OCI-LY7 (cell line): ENCODE measurements around the gene DAZL. TPM values are rescaled to one million over a fixed set of nuclear protein-coding genes. Genes with fewer than 3 reads are reported as not detected.

Experiments used
- BruUV-seq: library from RNA; stranded (reverse); fragments of 400-500 nt; replicated peaks from 2 replicates; lab custom pipeline; 2021; lab: Mats Ljungman, UMichigan
- CTCF ChIA-PET: fragments of 300-600 bp; sonication (Branson Sonifier 250); formaldehyde crosslinking; loops from one replicate; lab custom pipeline; 2022; ENCODE audit warnings: antibody characterized with exemption; ENCODE audit not compliant: unreplicated experiment; lab: Charles Lee
- POLR2A ChIA-PET: fragments of 300-600 bp; sonication (Branson Sonifier 250); formaldehyde crosslinking; loops from one replicate; lab custom pipeline; 2022; ENCODE audit warnings: antibody characterized with exemption; lab: Charles Lee
- DNase-seq: peaks from one replicate; pipeline ENCODE4 v3.0.0-alpha.2; 2015; ENCODE audit warnings: low spot score
- H2AFZ ChIP-seq: fragments of 200-600 bp; sonication (generic), shearing (Covaris generic); 2 replicates; pipeline ENCODE4 v1.6.1; 2014; ENCODE audit warnings: mild to moderate bottlenecking, antibody characterized with exemption, low read length, moderate library complexity
- H3K27ac ChIP-seq: fragments of 200-600 bp; sonication (generic); 2 replicates; pipeline ENCODE4 v1.5.1; 2014; ENCODE audit warnings: mixed run types, low read depth, mild to moderate bottlenecking, moderate library complexity, low read length, inconsistent platforms; ENCODE audit not compliant: poor library complexity, severe bottlenecking
- H3K36me3 ChIP-seq: fragments of 200-600 bp; sonication (generic); 2 replicates; pipeline ENCODE4 v1.6.1; 2014; ENCODE audit warnings: mild to moderate bottlenecking, antibody characterized with exemption, low read length, moderate library complexity, mixed read lengths; ENCODE audit not compliant: insufficient read depth
- H3K4me1 ChIP-seq: fragments of 200-600 bp; sonication (generic); 2 replicates; pipeline ENCODE4 v1.5.1; 2014; ENCODE audit warnings: mild to moderate bottlenecking, low read length; ENCODE audit not compliant: insufficient read depth, poor library complexity, severe bottlenecking
- H3K4me2 ChIP-seq: fragments of 200-600 bp; sonication (generic); 2 replicates; pipeline ENCODE4 v1.6.1; 2014; ENCODE audit warnings: mild to moderate bottlenecking, low read length
- H3K4me3 ChIP-seq: fragments of 200-600 bp; sonication (generic); 2 replicates; pipeline ENCODE4 v1.5.1; 2014; ENCODE audit warnings: mild to moderate bottlenecking, low read depth, low read length; ENCODE audit not compliant: poor library complexity, severe bottlenecking
- H3K79me2 ChIP-seq: fragments of 200-600 bp; sonication (generic); 2 replicates; pipeline ENCODE4 v1.6.1; 2016; ENCODE audit warnings: low read depth, mild to moderate bottlenecking, low read length, moderate library complexity, mixed read lengths; ENCODE audit not compliant: insufficient read depth
- H3K9me2 ChIP-seq: fragments of 200-600 bp; sonication (generic); 2 replicates; pipeline ENCODE4 v1.6.1; 2016; ENCODE audit warnings: mild to moderate bottlenecking, low read length, mixed read lengths; ENCODE audit not compliant: insufficient read depth
- H3K9me3 ChIP-seq: fragments of 200-600 bp; sonication (generic); 2 replicates; pipeline ENCODE4 v1.6.1; 2014; ENCODE audit warnings: mild to moderate bottlenecking, mixed run types, low read length, mixed read lengths
- H4K20me1 ChIP-seq: fragments of 200-600 bp; sonication (generic); 2 replicates; pipeline ENCODE4 v1.6.1; 2014; ENCODE audit warnings: mild to moderate bottlenecking, antibody characterized with exemption, low read length, moderate library complexity, mixed read lengths; ENCODE audit not compliant: insufficient read depth
- EZH2phosphoT487 ChIP-seq: fragments of 200-600 bp; sonication (generic); IDR thresholded peaks from 2 replicates; pipeline ENCODE4 v1.6.1; 2018; ENCODE audit warnings: low read depth, borderline replicate concordance, mild to moderate bottlenecking, mixed run types, antibody characterized with exemption, low read length, moderate library complexity, mixed read lengths
- intact Hi-C: fragments of 100-400 bp; cut with micrococcal nuclease; formaldehyde crosslinking; loops from one replicate; pipeline ENCODE4 v1.10.0; 2022; ENCODE audit not compliant: unreplicated experiment
- total RNA-seq, 2 experiments: library from RNA; depleted of rRNA in 1 of 2; stranded (reverse); fragments of >200 nt in 1 of 2; shearing (Covaris generic) in 1 of 2; gene quantifications; 2 replicates each; pipeline ENCODE4 v1.2.3, GENCODE V29; 2014 to 2022
- TF ChIP-seq, protein P1 (sequence below): fragments of 200-600 bp; sonication (generic); conservative IDR thresholded peaks from 2 replicates; pipeline ENCODE4 v1.5.1; 2014; ENCODE audit warnings: mild to moderate bottlenecking, antibody characterized with exemption, low read length, moderate library complexity, mixed read lengths

DAZL gene
- total RNA-seq, 2 experiments from 2014 or later = not detected

DNA sequence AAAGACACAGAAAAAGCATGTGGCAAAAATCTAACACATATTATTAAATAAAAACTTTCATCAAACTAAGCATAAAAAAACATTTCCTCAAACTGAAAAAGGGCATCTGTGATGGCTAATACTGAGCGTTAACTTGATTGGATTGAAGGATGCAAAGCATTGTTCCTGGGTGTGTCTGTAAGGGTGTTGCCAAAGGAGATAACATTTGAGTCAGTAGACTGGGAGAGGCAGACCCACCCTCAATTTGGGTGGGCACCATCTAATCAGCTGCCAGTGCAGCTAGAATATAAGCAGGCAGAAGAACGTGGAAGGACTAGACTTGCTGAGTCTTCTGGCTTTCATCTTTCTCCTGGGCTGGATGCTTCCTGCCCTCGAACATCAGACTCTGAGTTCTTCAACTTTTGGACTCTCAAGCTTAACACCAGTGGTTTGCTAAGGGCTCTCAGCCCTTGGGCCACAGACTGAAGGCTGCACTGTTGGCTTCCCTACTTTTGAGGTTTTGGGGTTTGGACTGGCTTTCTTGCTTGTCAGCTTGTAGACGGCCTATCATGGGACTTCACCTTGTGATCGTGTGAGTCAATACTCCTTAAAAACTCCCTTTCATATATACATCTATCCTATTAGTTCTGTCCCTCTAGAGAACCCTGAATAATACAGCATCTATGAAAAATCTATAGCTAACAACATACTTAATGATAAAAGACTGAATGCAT, 45.4 kb downstream of the DAZL start:
- TF ChIP-seq, protein P1, sequence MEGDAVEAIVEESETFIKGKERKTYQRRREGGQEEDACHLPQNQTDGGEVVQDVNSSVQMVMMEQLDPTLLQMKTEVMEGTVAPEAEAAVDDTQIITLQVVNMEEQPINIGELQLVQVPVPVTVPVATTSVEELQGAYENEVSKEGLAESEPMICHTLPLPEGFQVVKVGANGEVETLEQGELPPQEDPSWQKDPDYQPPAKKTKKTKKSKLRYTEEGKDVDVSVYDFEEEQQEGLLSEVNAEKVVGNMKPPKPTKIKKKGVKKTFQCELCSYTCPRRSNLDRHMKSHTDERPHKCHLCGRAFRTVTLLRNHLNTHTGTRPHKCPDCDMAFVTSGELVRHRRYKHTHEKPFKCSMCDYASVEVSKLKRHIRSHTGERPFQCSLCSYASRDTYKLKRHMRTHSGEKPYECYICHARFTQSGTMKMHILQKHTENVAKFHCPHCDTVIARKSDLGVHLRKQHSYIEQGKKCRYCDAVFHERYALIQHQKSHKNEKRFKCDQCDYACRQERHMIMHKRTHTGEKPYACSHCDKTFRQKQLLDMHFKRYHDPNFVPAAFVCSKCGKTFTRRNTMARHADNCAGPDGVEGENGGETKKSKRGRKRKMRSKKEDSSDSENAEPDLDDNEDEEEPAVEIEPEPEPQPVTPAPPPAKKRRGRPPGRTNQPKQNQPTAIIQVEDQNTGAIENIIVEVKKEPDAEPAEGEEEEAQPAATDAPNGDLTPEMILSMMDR = no peak
- no peak for TF ChIP-seq EZH2phosphoT487

DNA sequence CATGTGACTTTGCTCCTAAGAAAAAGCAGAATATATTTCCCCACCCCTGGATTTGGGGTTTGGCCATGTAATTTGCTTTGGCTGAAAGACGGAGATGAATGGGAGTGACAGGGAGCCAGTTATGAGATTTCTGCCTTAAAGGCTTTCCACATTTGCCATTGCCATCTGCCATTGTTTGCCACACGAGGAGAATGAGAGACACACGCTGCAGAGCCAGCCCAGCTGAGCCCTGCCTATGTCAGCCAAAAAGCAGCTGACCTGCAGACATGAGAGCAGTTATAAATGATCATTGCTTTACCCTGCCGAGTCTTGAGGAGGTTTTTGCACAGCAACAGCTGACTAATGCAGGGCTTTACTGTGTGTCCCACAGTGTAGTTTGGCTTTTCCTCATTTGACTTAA, 51.1 kb downstream of the DAZL start:
- no peak overlapping the region for H3K4me3 ChIP-seq
- H3K79me2 ChIP-seq = no peaks in the 10 kb centered on the region
- no peak overlapping the region for H2AFZ ChIP-seq
- intact Hi-C loops = no loop called here
- H3K36me3 ChIP-seq = no peaks in the 10 kb centered on the region
- no peak overlapping the region for H3K27ac ChIP-seq
- ChIA-PET CTCF (no interaction called here), POLR2A (interaction anchor here (0.5 to 1.3 kb wide), 6 partner anchors 16 to 1248 kb away, joined by 3 to 4 read pairs (median 3); no protein-coding TSS in a partner anchor)
- BruUV-seq = no TSS peak
- H3K4me2 ChIP-seq = no peak overlapping the region
- TF ChIP-seq, protein P1 = no peak
- TF ChIP-seq EZH2phosphoT487 = no peak
- H3K4me1 ChIP-seq = peaks cover 17% of the 10 kb centered on the region
- no peaks in the 10 kb centered on the region for H3K9me2 ChIP-seq
- no peak for DNase-seq
- H4K20me1 ChIP-seq = no peaks in the 10 kb centered on the region
- H3K9me3 ChIP-seq = no peaks in the 10 kb centered on the region

More for the DNA sequence above, 45.4 kb downstream of the DAZL start:
- Histone ChIP-seq H3K4me2 (no peak overlapping the region), H3K36me3 (no peaks in the 10 kb centered on the region), H4K20me1 (no peaks in the 10 kb centered on the region), H3K79me2 (no peaks in the 10 kb centered on the region), H3K4me1 (no peaks in the 10 kb centered on the region), H2AFZ (0 out of 2 replicates have a peak overlapping the region, but pooled peaks have one; percentile 26), H3K9me3 (peaks cover 9% of the 10 kb centered on the region), H3K4me3 (no peak overlapping the region), H3K27ac (no peak overlapping the region), H3K9me2 (no peaks in the 10 kb centered on the region)
- no TSS peak for BruUV-seq
- DNase-seq = no peak
- ChIA-PET CTCF (interaction anchor here (0.6 kb wide), 1 partner anchor 14 kb away, joined by 5 read pairs; no protein-coding TSS in a partner anchor), POLR2A (interaction anchor here (1.1 kb wide), 1 partner anchor 8 kb away, joined by 3 read pairs; no protein-coding TSS in a partner anchor)
- intact Hi-C loops = no loop called here

DNA sequence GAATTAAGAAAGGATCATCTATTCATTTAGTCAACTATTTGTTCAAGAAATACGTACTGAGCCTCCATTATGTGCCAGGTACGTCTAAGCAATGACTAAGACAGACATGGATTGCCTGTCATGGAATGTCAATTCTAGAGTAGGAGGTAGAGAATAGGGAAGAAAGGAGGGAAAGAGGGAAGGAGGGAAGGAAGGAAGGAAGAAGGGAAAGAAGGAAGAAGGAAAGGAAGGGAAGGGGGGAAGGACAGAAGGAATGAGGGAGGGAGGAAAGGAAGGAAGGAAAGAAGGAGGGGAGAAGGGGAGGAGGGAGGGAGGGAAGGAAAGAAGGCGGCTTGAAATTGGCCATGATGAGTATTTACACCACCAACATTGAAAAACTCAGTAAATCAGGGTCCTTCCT, 52.5 kb downstream of the DAZL start:
- Histone ChIP-seq H3K9me3 (0 out of 2 replicates have a peak, but pooled peaks cover 5% of the 10 kb centered on the region), H3K4me1 (peaks cover 17% of the 10 kb centered on the region), H3K27ac (no peak overlapping the region), H4K20me1 (no peaks in the 10 kb centered on the region), H2AFZ (no peak overlapping the region), H3K79me2 (no peaks in the 10 kb centered on the region), H3K4me2 (no peak overlapping the region), H3K4me3 (no peak overlapping the region), H3K9me2 (no peaks in the 10 kb centered on the region), H3K36me3 (no peaks in the 10 kb centered on the region)
- ChIA-PET CTCF (no interaction called here), POLR2A (no interaction called here)
- no peak for DNase-seq
- TF ChIP-seq EZH2phosphoT487 = no peak
- intact Hi-C loops = no loop called here
- no TSS peak for BruUV-seq
